Adrenal gland (tissue), 19 donors: ENCODE results near the gene NCK1. TPM values are rescaled to one million over a fixed set of nuclear protein-coding genes. Genes with fewer than 3 reads are reported as not detected.

ENCODE experiments used
- DNase-seq, 7 donors: peaks; one replicate each; pipeline ENCODE4 v3.0.0-alpha.2; 2019 to 2020
- H3K27ac ChIP-seq, 5 donors: fragments of 200-600 bp; sonication (generic) in 4 of 5; 1 replicate in 3 of 5; 2 replicates in 2 of 5; pipeline versions ENCODE4 v1.5.1 to v1.8.0; 2016 to 2020; ENCODE audit warnings: mild to moderate bottlenecking in 1 of 5
- H3K27me3 ChIP-seq: fragments of 200-600 bp; 2 replicates; pipeline ENCODE4 v1.8.0; 2021
- H3K36me3 ChIP-seq, 2 donors: fragments of 200-600 bp; replicated peaks in 1 of 2; 1 replicate in 1 of 2; 2 replicates in 1 of 2; pipeline versions ENCODE4 v1.5.1 to v1.8.0; 2018 to 2022
- H3K4me1 ChIP-seq, 2 donors: fragments of 200-600 bp; replicated peaks in 1 of 2; 1 replicate in 1 of 2; 2 replicates in 1 of 2; pipeline versions ENCODE4 v1.5.1 to v1.8.0; 2018 to 2021
- H3K4me3 ChIP-seq, 4 donors: fragments of 200-600 bp; sonication (generic) in 3 of 4; one replicate each; pipeline ENCODE4 v1.5.1; 2016 to 2018
- H3K9me3 ChIP-seq, 3 donors: fragments of 200-600 bp; sonication (generic) in 1 of 3; replicated peaks in 1 of 3; 1 replicate in 2 of 3; 2 replicates in 1 of 3; pipeline versions ENCODE4 v1.5.1 to v1.8.0; 2016 to 2021
- CTCF ChIP-seq, 6 experiments: fragments of 450-650 bp in 4 of 6; fragments of 200-600 bp in 2 of 6; sonication (generic) in 1 of 6; IDR thresholded peaks; 1 replicate in 5 of 6; 2 replicates in 1 of 6; pipeline versions ENCODE4 v1.5.1 to v1.8.0; 2016 to 2021; ENCODE audit warnings: antibody characterized with exemption in 6 of 6, mild to moderate bottlenecking in 2 of 6, moderate library complexity in 1 of 6
- POLR2A ChIP-seq, 2 donors: fragments of 450-650 bp; IDR thresholded peaks; one replicate each; pipeline ENCODE4 v1.6.1; 2017; ENCODE audit warnings: antibody characterized with exemption in 2 of 2, mild to moderate bottlenecking in 2 of 2, moderate library complexity in 1 of 2
- WGBS, 4 donors: extraction: QIAGEN DNeasy Blood & Tissue Kit in 2 of 4; methylation state at CpG; one replicate each; pipeline versions ENCODE4 v1.1.5 to v1.1.7; 2013 to 2017; 5-methylcytosine and 5-hydroxymethylcytosine counted together
- intact Hi-C, 2 donors: fragments of 100-400 bp; cut with DNase I; formaldehyde crosslinking; loops; one replicate each; pipeline versions ENCODE4 v1.14.1 to v1.15.0; 2022 to 2023
- long read RNA-seq, 10 donors: library from polyadenylated mRNA in 3 of 10; unstranded in 2 of 10; stranded (forward) in 1 of 10; transcript quantifications; one replicate each; pipeline ENCODE4 v2.0.0 and lab custom pipeline, GENCODE V29; 2021 to 2026
- polyA plus RNA-seq, 3 donors: library from polyadenylated mRNA; stranded (reverse); fragments of 200-250 nt in 2 of 3; fragments of 350-450 nt in 1 of 3; fragmentation: Illumina TruSeq in 1 of 3; extraction: RNeasy Lipid Tissue Mini Kit (QIAGEN cat#74804) in 1 of 3; gene quantifications; one replicate each; pipeline ENCODE4 v1.2.3, GENCODE V29; 2013 to 2014
- total RNA-seq, 9 donors: library from RNA; depleted of rRNA in 4 of 9; stranded (reverse); fragments of >200 nt in 4 of 9; fragments of 120-200 nt in 1 of 9; fragmentation: NEBNext Ultra II Directional in 1 of 9; extraction: Animal tissue kit (Norgen Biotek cat#: 25700) in 1 of 9; gene quantifications; one replicate each; pipeline versions ENCODE4 v1.1.0 to v1.2.4, GENCODE V29; 2013 to 2023
- donor health status: healthy with polysubstance abuse.
- donor health status: Bipolar disorder and iron deficiency.
- donor health status: DM: yes; HTN: yes; CAD: no.
- donor health status: DM: no; HTN: no; CAD: no.
- donor health status: DM: no; HTN: no; CAD: no.
- donor health status: DM: yes; HTN: yes; CAD: no.

The NCK1 gene
- total RNA-seq (10 to 100 TPM; 21.3 to 59.2 (median 36.5) TPM), polyA plus RNA-seq (10 to 100 TPM in 2 of 3 donors, 1 to 10 TPM in 1; 6.0 to 47.0 (median 10.1) TPM)
- long read RNA-seq, donor 1, transcript NCK1-201 (4 exons, 1,937 nt): major isoform, 6 of 6 reads
- long read RNA-seq, donor 1, partial matches to known transcripts: 0 of 6 reads
- long read RNA-seq, donor 1, other reads (novel, unspliced or antisense): 0 of 6 reads
- long read RNA-seq, donor 2, partial matches to known transcripts: 0 of 6 reads
- long read RNA-seq, donor 2, other reads (novel, unspliced or antisense): 0 of 6 reads
- long read RNA-seq, donor 3, partial matches to known transcripts: 9 of 12 reads
- long read RNA-seq, donor 3, other reads (novel, unspliced or antisense): 0 of 12 reads
- long read RNA-seq, donor 4, partial matches to known transcripts: 0 of 11 reads
- long read RNA-seq, donor 4, other reads (novel, unspliced or antisense): 3 of 11 reads
- long read RNA-seq, donor 5, transcript NCK1-201 (4 exons, 1,937 nt): major isoform, 12 of 21 reads
- long read RNA-seq, donor 5, partial matches to known transcripts: 0 of 21 reads
- long read RNA-seq, donor 5, other reads (novel, unspliced or antisense): 2 of 21 reads
- long read RNA-seq, donor 6, partial matches to known transcripts: 1 of 11 reads
- long read RNA-seq, donor 6, other reads (novel, unspliced or antisense): 1 of 11 reads
- long read RNA-seq, donor 7, partial matches to known transcripts: 0 of 1 reads
- long read RNA-seq, donor 7, other reads (novel, unspliced or antisense): 0 of 1 reads
- long read RNA-seq, donor 8, partial matches to known transcripts: 0 of 8 reads
- long read RNA-seq, donor 8, other reads (novel, unspliced or antisense): 0 of 8 reads
- long read RNA-seq, donor 9, transcript NCK1-201 (4 exons, 1,937 nt): major isoform, 6 of 6 reads
- long read RNA-seq, donor 9, partial matches to known transcripts: 0 of 6 reads
- long read RNA-seq, donor 9, other reads (novel, unspliced or antisense): 0 of 6 reads
- long read RNA-seq, donor 10, partial matches to known transcripts: 0 of 1 reads
- long read RNA-seq, donor 10, other reads (novel, unspliced or antisense): 0 of 1 reads

GRCh38 chr3:136861890-136862616 lies at the start of gene NCK1:
NCK1 (plus strand) TSS chr3:136862208; CDS start chr3:136928002, 65,794 bp downstream.
- 0 to 1% (median 0%) methylated on average over 5 to 67 of the region's 67 CpGs for whole genome bisulfite sequencing, 4 donors
- H3K4me1 ChIP-seq: peaks cover 9 to 30% of the 10 kb centered on the region in 2 donors

GRCh38 chr3:136817448-136817847 lies 44.6 kb upstream of the NCK1 start:
- Histone ChIP-seq H3K4me1 (peaks cover 0 to 22% of the 10 kb centered on the region in 2 donors), H3K4me3 (no peak overlapping the region), H3K36me3 (no peaks in the 10 kb centered on the region), H3K9me3 (no peaks in the 10 kb centered on the region), H3K27me3 (no peaks in the 10 kb centered on the region), H3K27ac (peak overlapping the region in 2 of 5 donors; percentile 97 to 99)
- 61 to 88% (median 72%) methylated on average over 1 of the region's 1 CpG for WGBS, 4 donors
- no peak for DNase-seq
- TF ChIP-seq CTCF (IDR thresholded peaks at IDR 0.05) (no peak), POLR2A (IDR thresholded peaks at IDR 0.05) (no peak)
- intact Hi-C loops: no loop called here

More at GRCh38 chr3:136861890-136862616, at the start of gene NCK1:
- Histone ChIP-seq H3K27me3 (no peaks in the 10 kb centered on the region), H3K4me3 (peak within 1 kb of the TSS; percentile 46 to 73 (median 64)), H3K9me3 (no peaks in the 10 kb centered on the region), H3K27ac (peak within 1 kb of the TSS; percentile 84 to 99 (median 93)), H3K36me3 (no peaks in the 10 kb centered on the region)
- DNase-seq: peak; percentile 99 to 100 (median 99)
- intact Hi-C loops: no loop called here
- TF ChIP-seq CTCF (IDR thresholded peaks at IDR 0.05): peak in 1 of 6 experiments; percentile 31
- peak; percentile 85 to 98 for TF ChIP-seq POLR2A (IDR thresholded peaks at IDR 0.05)

GRCh38 chr3:136818191-136818768 lies 43.7 kb upstream of the NCK1 start:
- Histone ChIP-seq H3K27ac (peak overlapping the region; percentile 88 to 99 (median 91)), H3K4me3 (peak overlapping the region in 3 of 4 donors; percentile 57 to 80 (median 64)), H3K27me3 (no peaks in the 10 kb centered on the region), H3K4me1 (peaks cover 0 to 22% of the 10 kb centered on the region in 2 donors), H3K36me3 (no peaks in the 10 kb centered on the region), H3K9me3 (no peaks in the 10 kb centered on the region)
- TF ChIP-seq CTCF (IDR thresholded peaks at IDR 0.05) (peak in 4 of 6 experiments; percentile 19 to 30 (median 25)), POLR2A (IDR thresholded peaks at IDR 0.05) (peak; percentile 91 to 96)
- intact Hi-C loops: no loop called here
- 5 to 13% (median 8%) methylated on average over 4 to 8 of the region's 8 CpGs for WGBS, 4 donors
- peak; percentile 72 to 92 (median 87) for DNase-seq
